ENCODE measurements around the gene FCHSD2. TPM values are rescaled to one million over a fixed set of nuclear protein-coding genes. Genes with fewer than 3 reads are reported as not detected.

The FCHSD2 gene
- total RNA-seq, 1 donor from 2014 or later = 16.3 TPM

DNA sequence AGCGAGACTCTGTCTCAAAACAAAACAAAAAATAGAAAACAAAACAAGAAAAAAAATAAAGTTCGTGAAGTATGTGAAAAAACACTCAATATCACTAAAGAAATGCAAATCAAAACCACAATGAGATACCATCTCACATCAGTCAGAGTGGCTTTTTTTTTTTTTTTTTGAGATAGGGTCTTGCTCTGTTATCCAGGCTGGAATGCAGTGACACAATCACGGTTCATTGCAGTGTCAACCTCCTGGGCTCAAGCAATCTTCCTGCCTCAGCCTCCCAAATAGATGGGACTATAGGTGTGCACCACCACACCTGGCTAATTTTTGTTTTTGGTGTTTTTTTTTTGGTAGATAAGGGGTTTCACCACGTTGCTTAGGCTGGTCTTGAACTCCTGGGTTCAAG is 290.4 kb downstream of the FCHSD2 start:
- TF ChIP-seq CTCF (IDR thresholded peaks at IDR 0.05) = no peak
- Histone ChIP-seq H3K36me3 (peaks cover 3 to 5% of the 10 kb centered on the region in 2 donors), H3K4me1 (peaks cover 0 to 14% of the 10 kb centered on the region in 2 donors), H3K27me3 (no peaks in the 10 kb centered on the region), H3K27ac (peak overlapping the region in 1 of 2 donors; percentile 11), H3K9me3 (no peaks in the 10 kb centered on the region), H3K4me3 (no peak overlapping the region)
- no peak for DNase-seq (ENCODE audit: low spot score in 2 of 2)
- intact Hi-C loops (cut with DNase I) = no loop called here

DNA sequence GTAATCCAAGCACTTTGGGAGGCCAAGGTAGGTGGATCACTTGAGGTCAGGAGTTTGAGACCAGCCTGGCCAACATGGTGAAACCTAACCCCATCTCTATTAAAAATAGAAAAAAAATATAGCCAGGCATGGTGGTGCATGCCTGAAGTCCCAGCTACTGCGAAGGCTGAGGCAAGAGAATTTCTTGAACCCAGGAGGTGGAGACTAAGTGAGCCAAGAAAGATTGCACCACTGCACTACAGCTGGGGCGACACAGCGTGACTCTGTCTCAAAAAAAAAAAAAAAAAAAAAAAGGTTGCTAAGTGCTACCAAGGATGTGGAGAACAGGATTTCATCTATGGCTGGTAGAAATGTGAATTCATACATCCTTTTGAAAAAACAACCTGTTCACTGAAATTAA is 291.3 kb downstream of the FCHSD2 start:
- TF ChIP-seq CTCF (IDR thresholded peaks at IDR 0.05) = no peak
- intact Hi-C loops (cut with DNase I) = no loop called here
- Histone ChIP-seq H3K27ac (no peak overlapping the region), H3K9me3 (no peaks in the 10 kb centered on the region), H3K4me3 (no peak overlapping the region), H3K4me1 (peaks cover 0 to 5% of the 10 kb centered on the region in 2 donors), H3K27me3 (no peaks in the 10 kb centered on the region), H3K36me3 (peaks cover 3 to 5% of the 10 kb centered on the region in 2 donors)
- DNase-seq (ENCODE audit: low spot score in 2 of 2) = no peak

- H3K9me3 ChIP-seq = no peaks in the 10 kb centered on the region
- peak; percentile 44 to 72 (median 57) for TF ChIP-seq CTCF (IDR thresholded peaks at IDR 0.05)
- peaks cover 3 to 5% of the 10 kb centered on the region in 2 donors for H3K36me3 ChIP-seq
- peaks cover 0 to 2% of the 10 kb centered on the region in 2 donors for H3K4me1 ChIP-seq
- H3K4me3 ChIP-seq = no peak overlapping the region
- DNase-seq (ENCODE audit: low spot score in 2 of 2) = no peak
- intact Hi-C loops (cut with DNase I) = loop anchor here (2.0 kb wide), 1 partner anchor 18 kb away; no protein-coding TSS in a partner anchor
- H3K27ac ChIP-seq = peak overlapping the region in 1 of 2 donors; percentile 7
- H3K27me3 ChIP-seq = no peaks in the 10 kb centered on the region
Measured at GRCh38 chr11:72848846-72849466, 293.2 kb downstream of the FCHSD2 start.

GRCh38 chr11:72844356-72844755 is 297.8 kb downstream of the FCHSD2 start:
- Histone ChIP-seq H3K27ac (peak overlapping the region in 1 of 2 donors; percentile 21), H3K9me3 (no peaks in the 10 kb centered on the region), H3K4me3 (no peak overlapping the region), H3K36me3 (peaks cover 22 to 35% of the 10 kb centered on the region in 2 donors), H3K4me1 (peaks cover 0 to 2% of the 10 kb centered on the region in 2 donors), H3K27me3 (no peaks in the 10 kb centered on the region)
- no peak for DNase-seq (ENCODE audit: low spot score in 2 of 2)
- no peak for TF ChIP-seq CTCF (IDR thresholded peaks at IDR 0.05)
- intact Hi-C loops (cut with DNase I) = no loop called here

GRCh38 chr11:72842653-72843330 is 299.3 kb downstream of the FCHSD2 start:
- Histone ChIP-seq H3K36me3 (peaks cover 27 to 41% of the 10 kb centered on the region in 2 donors), H3K9me3 (no peaks in the 10 kb centered on the region), H3K4me3 (no peak overlapping the region), H3K27me3 (no peaks in the 10 kb centered on the region), H3K27ac (no peak overlapping the region), H3K4me1 (no peaks in the 10 kb centered on the region)
- intact Hi-C loops (cut with DNase I) = no loop called here
- no peak for TF ChIP-seq CTCF (IDR thresholded peaks at IDR 0.05)
- DNase-seq (ENCODE audit: low spot score in 2 of 2) = no peak
